Type B pancreatic cell (in vitro differentiated cells): ENCODE data around the gene LRP4. TPM values are rescaled to one million over a fixed set of nuclear protein-coding genes. Genes with fewer than 3 reads are reported as not detected.
A peak's percentile ranks its signal among the peaks of the same experiment; 100 is the strongest.

Experiments used
- DNase-seq: peaks from one replicate; pipeline ENCODE4 v3.0.0; 2021; ENCODE audit warnings: mixed read lengths; ENCODE audit not compliant: unreplicated experiment; ENCODE audit errors: extremely low spot score
- H3K27ac Mint-ChIP-seq: 2 replicates; pipeline ENCODE4 v1.8.0; 2021; ENCODE audit warnings: mild to moderate bottlenecking, mixed read lengths
- H3K27me3 Mint-ChIP-seq: 2 replicates; pipeline ENCODE4 v1.8.0; 2021; ENCODE audit warnings: mixed read lengths
- H3K36me3 Mint-ChIP-seq: 2 replicates; pipeline ENCODE4 v1.8.0; 2021; ENCODE audit warnings: mixed read lengths
- H3K4me1 Mint-ChIP-seq: one replicate; pipeline ENCODE4 v1.8.0; 2021; ENCODE audit warnings: mixed read lengths; ENCODE audit not compliant: unreplicated experiment
- H3K4me3 Mint-ChIP-seq: 2 replicates; pipeline ENCODE4 v1.8.0; 2021; ENCODE audit warnings: mild to moderate bottlenecking, mixed read lengths
- H3K9me3 Mint-ChIP-seq: 2 replicates; pipeline ENCODE4 v1.8.0; 2021; ENCODE audit warnings: mixed read lengths
- total RNA-seq: library from RNA; stranded (reverse); gene quantifications from 2 replicates; pipeline ENCODE4 v1.2.1, GENCODE V29; 2021; ENCODE audit warnings: low replicate concordance
- TF ChIP-seq, protein P1 (sequence below): fragments of 200-600 bp; sonication (generic); conservative IDR thresholded peaks from 2 replicates; pipeline ENCODE4 v1.5.0; 2021; ENCODE audit warnings: antibody characterized with exemption, mild to moderate bottlenecking

LRP4 gene
- total RNA-seq, 1 donor from 2014 or later, result 46.9 TPM

GRCh38 chr11:46917762-46918082, 628 bp downstream of the LRP4 start:
- H3K9me3 Mint-ChIP-seq, result no peaks in the 10 kb centered on the region
- H3K27ac Mint-ChIP-seq, result peak overlapping the region; percentile 70
- H3K4me3 Mint-ChIP-seq, result peak overlapping the region; percentile 94
- H3K27me3 Mint-ChIP-seq, result peaks cover 20% of the 10 kb centered on the region
- H3K4me1 Mint-ChIP-seq, result peaks cover 55% of the 10 kb centered on the region
- no peak for DNase-seq
- TF ChIP-seq, protein P1, sequence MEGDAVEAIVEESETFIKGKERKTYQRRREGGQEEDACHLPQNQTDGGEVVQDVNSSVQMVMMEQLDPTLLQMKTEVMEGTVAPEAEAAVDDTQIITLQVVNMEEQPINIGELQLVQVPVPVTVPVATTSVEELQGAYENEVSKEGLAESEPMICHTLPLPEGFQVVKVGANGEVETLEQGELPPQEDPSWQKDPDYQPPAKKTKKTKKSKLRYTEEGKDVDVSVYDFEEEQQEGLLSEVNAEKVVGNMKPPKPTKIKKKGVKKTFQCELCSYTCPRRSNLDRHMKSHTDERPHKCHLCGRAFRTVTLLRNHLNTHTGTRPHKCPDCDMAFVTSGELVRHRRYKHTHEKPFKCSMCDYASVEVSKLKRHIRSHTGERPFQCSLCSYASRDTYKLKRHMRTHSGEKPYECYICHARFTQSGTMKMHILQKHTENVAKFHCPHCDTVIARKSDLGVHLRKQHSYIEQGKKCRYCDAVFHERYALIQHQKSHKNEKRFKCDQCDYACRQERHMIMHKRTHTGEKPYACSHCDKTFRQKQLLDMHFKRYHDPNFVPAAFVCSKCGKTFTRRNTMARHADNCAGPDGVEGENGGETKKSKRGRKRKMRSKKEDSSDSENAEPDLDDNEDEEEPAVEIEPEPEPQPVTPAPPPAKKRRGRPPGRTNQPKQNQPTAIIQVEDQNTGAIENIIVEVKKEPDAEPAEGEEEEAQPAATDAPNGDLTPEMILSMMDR, result no peak
- no peaks in the 10 kb centered on the region for H3K36me3 Mint-ChIP-seq

DNA sequence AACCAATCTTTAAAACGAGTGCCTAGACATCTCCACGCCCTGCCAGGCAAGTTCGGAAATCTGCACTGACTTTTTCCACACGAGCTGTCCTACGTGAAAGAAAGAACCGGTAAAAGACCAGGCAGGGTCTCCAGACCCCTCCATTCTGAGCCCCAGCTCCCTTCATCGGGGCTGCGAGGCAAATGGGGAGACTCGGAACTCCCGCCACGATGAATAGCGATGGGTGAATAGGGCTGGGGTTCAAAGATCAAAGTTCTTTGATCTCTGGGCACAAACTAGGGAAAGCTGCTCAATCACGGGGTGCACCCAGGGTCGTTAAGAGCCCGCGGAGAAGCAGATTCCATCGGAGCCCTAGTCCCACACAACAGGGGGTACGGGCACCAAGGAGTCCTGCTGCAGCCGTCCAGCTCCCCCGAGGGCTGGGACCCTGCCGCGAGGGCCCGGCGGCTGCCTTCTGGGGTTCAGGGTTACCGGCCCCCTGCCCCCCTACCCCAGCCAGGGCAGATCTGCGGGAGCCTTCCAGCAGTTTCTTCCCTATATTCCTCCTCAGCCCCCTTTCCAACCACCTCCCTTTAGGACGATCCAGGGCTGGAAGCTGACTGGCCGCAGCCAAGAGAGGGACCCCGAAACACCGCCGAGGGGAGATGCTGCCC, 1.1 kb downstream of the LRP4 start:
- H3K27ac Mint-ChIP-seq, result peak overlapping the region; percentile 88
- H3K27me3 Mint-ChIP-seq, result peaks cover 20% of the 10 kb centered on the region
- TF ChIP-seq, protein P1, result no peak
- H3K36me3 Mint-ChIP-seq, result no peaks in the 10 kb centered on the region
- peaks cover 60% of the 10 kb centered on the region for H3K4me1 Mint-ChIP-seq
- no peaks in the 10 kb centered on the region for H3K9me3 Mint-ChIP-seq
- no peak for DNase-seq
- H3K4me3 Mint-ChIP-seq, result peak overlapping the region; percentile 94

DNA sequence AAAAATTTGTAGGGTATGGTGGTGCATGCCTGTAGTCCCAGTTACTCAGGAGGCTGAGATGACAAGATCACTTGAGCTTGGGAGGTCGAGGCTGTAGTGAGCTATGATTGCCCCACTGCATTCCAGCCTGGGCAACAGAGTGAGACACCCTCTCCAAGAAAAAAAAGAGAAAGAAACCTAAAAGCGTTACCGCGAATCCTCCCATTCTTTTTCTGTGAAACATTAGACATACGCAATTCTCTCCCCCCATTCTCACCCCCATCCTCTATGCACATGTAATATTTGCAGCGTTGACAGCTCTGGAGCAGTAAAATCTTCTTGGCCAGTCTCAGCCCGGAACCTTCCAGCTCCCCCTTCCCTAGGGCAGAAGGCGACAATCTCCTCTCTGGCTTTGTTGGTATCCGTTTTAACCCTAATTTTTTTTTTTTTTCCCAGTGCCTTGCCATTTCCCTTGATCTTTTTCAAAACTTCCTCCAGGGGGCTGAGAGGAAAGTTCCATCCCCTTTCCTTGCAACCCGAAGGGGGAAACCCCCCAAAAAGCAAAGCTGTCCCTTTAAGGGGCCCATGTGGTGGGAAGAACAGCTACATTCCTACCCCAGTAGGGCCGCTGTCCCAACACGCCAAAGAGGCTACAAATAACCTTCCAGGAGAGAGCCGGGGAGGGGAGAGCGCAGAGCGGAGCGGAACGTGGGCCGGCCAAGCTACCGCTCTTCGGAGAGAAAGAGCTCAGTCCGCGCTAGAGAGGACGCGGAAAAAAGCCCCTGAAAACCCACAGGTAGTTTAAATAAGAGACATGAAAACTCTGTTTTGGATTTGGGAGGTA, 1.9 kb downstream of the LRP4 start:
- Mint-ChIP-seq H3K27me3 (peaks cover 20% of the 10 kb centered on the region), H3K4me1 (peaks cover 60% of the 10 kb centered on the region), H3K27ac (peak overlapping the region; percentile 88), H3K9me3 (no peaks in the 10 kb centered on the region), H3K36me3 (no peaks in the 10 kb centered on the region), H3K4me3 (peak overlapping the region; percentile 94)
- TF ChIP-seq, protein P1, result peak; percentile 62
- no peak for DNase-seq

DNA sequence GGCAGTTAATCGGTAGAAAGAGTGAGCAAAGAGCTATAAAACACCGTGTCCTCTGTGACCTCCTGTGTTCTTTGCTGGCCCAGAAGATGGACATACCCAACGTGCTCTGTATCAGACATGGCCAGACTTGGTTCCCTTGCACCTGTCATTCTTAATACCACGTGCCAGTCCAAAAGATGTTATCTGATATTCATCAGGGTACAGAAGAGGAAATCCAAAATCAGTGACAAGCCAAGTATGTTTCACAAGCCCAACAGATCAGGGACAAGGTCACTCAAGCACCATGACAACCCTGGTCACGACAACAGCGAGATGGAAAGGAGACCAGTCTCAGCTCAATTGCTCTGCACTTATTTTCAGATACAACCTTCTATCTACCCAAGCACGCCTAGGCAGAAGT, 3.4 kb downstream of the LRP4 start:
- TF ChIP-seq, protein P1, result no peak
- peak overlapping the region; percentile 78 for H3K4me3 Mint-ChIP-seq
- no peaks in the 10 kb centered on the region for H3K36me3 Mint-ChIP-seq
- no peak overlapping the region for H3K27ac Mint-ChIP-seq
- peaks cover 59% of the 10 kb centered on the region for H3K4me1 Mint-ChIP-seq
- H3K27me3 Mint-ChIP-seq, result peaks cover 19% of the 10 kb centered on the region
- no peaks in the 10 kb centered on the region for H3K9me3 Mint-ChIP-seq
- DNase-seq, result no peak

DNA sequence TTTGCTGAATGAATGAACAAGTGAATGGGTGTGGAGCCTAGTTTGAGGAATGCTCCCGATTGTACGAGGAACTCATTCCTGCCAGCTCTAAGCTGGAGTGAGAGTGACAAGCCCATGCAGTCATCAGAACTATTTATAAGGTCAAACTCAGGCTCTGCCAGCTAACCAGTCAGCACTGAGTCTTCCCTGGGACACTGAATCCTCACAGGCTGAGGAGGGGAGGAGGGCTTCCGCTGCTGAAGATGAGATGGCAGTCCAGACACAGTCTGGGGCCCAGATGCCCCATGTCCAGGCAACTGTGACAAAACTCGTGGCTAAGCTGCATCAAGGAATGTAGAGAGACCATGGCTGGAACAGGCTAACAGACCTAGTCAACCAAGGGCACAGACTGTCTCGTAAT, 4.0 kb downstream of the LRP4 start:
- Mint-ChIP-seq H3K27me3 (peaks cover 15% of the 10 kb centered on the region), H3K4me3 (peak overlapping the region; percentile 78), H3K4me1 (peaks cover 54% of the 10 kb centered on the region), H3K27ac (peak overlapping the region; percentile 19), H3K9me3 (no peaks in the 10 kb centered on the region), H3K36me3 (no peaks in the 10 kb centered on the region)
- TF ChIP-seq, protein P1, result no peak
- DNase-seq, result no peak
